Measurements from ENCODE around the gene TRPM3. TPM values are rescaled to one million over a fixed set of nuclear protein-coding genes. Genes with fewer than 3 reads are reported as not detected.
"Not testable (repeated sequence)": the region's sequence is repeated elsewhere in the genome, so short reads cannot be mapped to it uniquely, and the experiment has no call there.

Gene TRPM3
- total and polyA plus RNA-seq, 4 donors: 0.07 to 0.89 (median 0.67) TPM

- DNase-seq (ENCODE audit: low spot score); H3K27me3 ChIP-seq (ENCODE audit: control insufficient read depth in 4 of 4, insufficient read depth in 4 of 4, low read length in 3 of 4); H3K4me3 ChIP-seq (ENCODE audit: low read depth in 1 of 3, low read length in 3 of 3); H3K27ac ChIP-seq (ENCODE audit: low read depth in 1 of 2, low read length in 2 of 2); H3K9ac ChIP-seq (ENCODE audit: low read depth in 1 of 2, low read length in 2 of 2); H3K9me3 ChIP-seq (ENCODE audit: control insufficient read depth in 4 of 4, low read length in 3 of 4); H3K36me3 ChIP-seq (ENCODE audit: control insufficient read depth in 4 of 4, insufficient read depth in 3 of 4, low read depth in 1 of 4, low read length in 3 of 4): not testable (repeated sequence)
- 93% methylated on average over 3 of the region's 3 CpGs for WGBS
- H3K4me1 ChIP-seq (ENCODE audit: control insufficient read depth in 4 of 4, insufficient read depth in 4 of 4, low read length in 3 of 4): peaks cover 2 to 14% (median 8%) of the 10 kb centered on the region in 4 donors
These were observed 155.0 kb downstream of the TRPM3 start for GRCh38 chr9:70966380-70966779.

GRCh38 chr9:70964861-70965260, 156.6 kb downstream of the TRPM3 start:
- Histone ChIP-seq H3K9ac (ENCODE audit: low read depth in 1 of 2, low read length in 2 of 2) (no peak overlapping the region), H3K27ac (ENCODE audit: low read depth in 1 of 2, low read length in 2 of 2) (no peak overlapping the region), H3K36me3 (ENCODE audit: control insufficient read depth in 4 of 4, insufficient read depth in 3 of 4, low read depth in 1 of 4, low read length in 3 of 4) (no peaks in the 10 kb centered on the region), H3K9me3 (ENCODE audit: control insufficient read depth in 4 of 4, low read length in 3 of 4) (no peaks in the 10 kb centered on the region), H3K27me3 (ENCODE audit: control insufficient read depth in 4 of 4, insufficient read depth in 4 of 4, low read length in 3 of 4) (no peaks in the 10 kb centered on the region), H3K4me1 (ENCODE audit: control insufficient read depth in 4 of 4, insufficient read depth in 4 of 4, low read length in 3 of 4) (peaks cover 2 to 14% (median 8%) of the 10 kb centered on the region in 4 donors), H3K4me3 (ENCODE audit: low read depth in 1 of 3, low read length in 3 of 3) (no peak overlapping the region)
- no peak for DNase-seq (ENCODE audit: low spot score)
- no peak for TF ChIP-seq CTCF (IDR thresholded peaks at IDR 0.05; ENCODE audit: low read depth, low read length, missing input control)
- TF ChIP-seq FOXA1 (IDR thresholded peaks at IDR 0.05): no peak
- no peak for TF ChIP-seq SP1 (IDR thresholded peaks at IDR 0.05)
- no peak for TF ChIP-seq RAD21 (IDR thresholded peaks at IDR 0.05)
- TF ChIP-seq FOXA2 (IDR thresholded peaks at IDR 0.05): no peak
- TF ChIP-seq GABPA (IDR thresholded peaks at IDR 0.05 in 1 of 2, conservative IDR thresholded peaks at IDR 0.05 in 1 of 2): no peak

GRCh38 chr9:70963554-70963953, 157.9 kb downstream of the TRPM3 start:
- Histone ChIP-seq H3K9ac (ENCODE audit: low read depth in 1 of 2, low read length in 2 of 2) (no peak overlapping the region), H3K27ac (ENCODE audit: low read depth in 1 of 2, low read length in 2 of 2) (no peak overlapping the region), H3K27me3 (ENCODE audit: control insufficient read depth in 4 of 4, insufficient read depth in 4 of 4, low read length in 3 of 4) (no peaks in the 10 kb centered on the region), H3K36me3 (ENCODE audit: control insufficient read depth in 4 of 4, insufficient read depth in 3 of 4, low read depth in 1 of 4, low read length in 3 of 4) (no peaks in the 10 kb centered on the region), H3K9me3 (ENCODE audit: control insufficient read depth in 4 of 4, low read length in 3 of 4) (no peaks in the 10 kb centered on the region), H3K4me1 (ENCODE audit: control insufficient read depth in 4 of 4, insufficient read depth in 4 of 4, low read length in 3 of 4) (peaks cover 2 to 14% (median 8%) of the 10 kb centered on the region in 4 donors), H3K4me3 (ENCODE audit: low read depth in 1 of 3, low read length in 3 of 3) (no peak overlapping the region)
- TF ChIP-seq MAX (IDR thresholded peaks at IDR 0.05): no peak
- no peak for TF ChIP-seq GABPA (IDR thresholded peaks at IDR 0.05 in 1 of 2, conservative IDR thresholded peaks at IDR 0.05 in 1 of 2)
- no peak for TF ChIP-seq SP1 (IDR thresholded peaks at IDR 0.05)
- TF ChIP-seq ZBTB33 (IDR thresholded peaks at IDR 0.05): no peak
- TF ChIP-seq EGR1 (IDR thresholded peaks at IDR 0.05; ENCODE audit: low read depth in 2 of 2): no peak
- TF ChIP-seq NR2F2 (IDR thresholded peaks at IDR 0.05): no peak
- TF ChIP-seq JUND (IDR thresholded peaks at IDR 0.05): no peak
- TF ChIP-seq CTCF (IDR thresholded peaks at IDR 0.05; ENCODE audit: low read depth, low read length, missing input control): no peak
- TF ChIP-seq HNF4A (conservative IDR thresholded peaks at IDR 0.05): no peak
- no peak for TF ChIP-seq FOXA2 (IDR thresholded peaks at IDR 0.05)
- TF ChIP-seq YY1 (IDR thresholded peaks at IDR 0.05): no peak
- no peak for TF ChIP-seq RAD21 (IDR thresholded peaks at IDR 0.05)
- no peak for TF ChIP-seq RXRA (IDR thresholded peaks at IDR 0.05)
- no peak for TF ChIP-seq REST (IDR thresholded peaks at IDR 0.05)
- no peak for TF ChIP-seq HNF4G (IDR thresholded peaks at IDR 0.05)
- no peak for TF ChIP-seq FOXA1 (IDR thresholded peaks at IDR 0.05)
- no peak for DNase-seq (ENCODE audit: low spot score)
- WGBS: 66% methylated on average over 3 of the region's 3 CpGs

Data from liver (tissue), 9 donors.